Natural killer cell treated with Interleukin-12 subunit alpha and Interleukin-12 subunit beta and Interleukin-15 and Interleukin-18, amount 100 ng/mL, for 72 hours (primary cell): ENCODE data around the gene LGI2. TPM values are rescaled to one million over a fixed set of nuclear protein-coding genes. Genes with fewer than 3 reads are reported as not detected.
"Not testable (repeated sequence)": the region's sequence is repeated elsewhere in the genome, so short reads cannot be mapped to it uniquely, and the experiment has no call there.

Experiments
- ATAC-seq, 2 donors: fragments of 150-1000 bp; cut with Tn5 transposase in 1 of 2; sonication (Bioruptor Pico), chemical (Tn5 transposase) in 1 of 2; 2 replicates each; pipeline ENCODE4 v1.10.0; 2021
- DNase-seq: peaks from one replicate; pipeline ENCODE4 v3.0.0; 2022; ENCODE audit warnings: low spot score
- H3K27ac Mint-ChIP-seq, 2 donors: 1 replicate in 1 of 2; 2 replicates in 1 of 2; pipeline ENCODE4 v1.8.0; 2022; ENCODE audit warnings: mixed read lengths in 2 of 2, mild to moderate bottlenecking in 1 of 2, moderate library complexity in 1 of 2
- H3K27me3 Mint-ChIP-seq, 2 donors: 1 replicate in 1 of 2; 2 replicates in 1 of 2; pipeline ENCODE4 v1.8.0; 2022; ENCODE audit warnings: mixed read lengths in 2 of 2
- H3K36me3 Mint-ChIP-seq: one replicate; pipeline ENCODE4 v1.8.0; 2022; ENCODE audit warnings: mixed read lengths
- H3K4me1 Mint-ChIP-seq, 2 donors: 1 replicate in 1 of 2; 2 replicates in 1 of 2; pipeline ENCODE4 v1.8.0; 2022; ENCODE audit warnings: low read depth in 2 of 2, mixed read lengths in 2 of 2, mild to moderate bottlenecking in 1 of 2
- H3K4me3 Mint-ChIP-seq: one replicate; pipeline ENCODE4 v1.8.0; 2022; ENCODE audit warnings: mixed read lengths
- H3K9me3 Mint-ChIP-seq: 2 replicates; pipeline ENCODE4 v1.8.0; 2022; ENCODE audit warnings: mixed read lengths
- total RNA-seq, 2 donors: library from RNA; stranded (reverse); gene quantifications; one replicate each; pipeline ENCODE4 v1.2.3, GENCODE V29; 2022

The LGI2 gene
- total RNA-seq, 2 donors from 2014 or later, result not detected

DNA sequence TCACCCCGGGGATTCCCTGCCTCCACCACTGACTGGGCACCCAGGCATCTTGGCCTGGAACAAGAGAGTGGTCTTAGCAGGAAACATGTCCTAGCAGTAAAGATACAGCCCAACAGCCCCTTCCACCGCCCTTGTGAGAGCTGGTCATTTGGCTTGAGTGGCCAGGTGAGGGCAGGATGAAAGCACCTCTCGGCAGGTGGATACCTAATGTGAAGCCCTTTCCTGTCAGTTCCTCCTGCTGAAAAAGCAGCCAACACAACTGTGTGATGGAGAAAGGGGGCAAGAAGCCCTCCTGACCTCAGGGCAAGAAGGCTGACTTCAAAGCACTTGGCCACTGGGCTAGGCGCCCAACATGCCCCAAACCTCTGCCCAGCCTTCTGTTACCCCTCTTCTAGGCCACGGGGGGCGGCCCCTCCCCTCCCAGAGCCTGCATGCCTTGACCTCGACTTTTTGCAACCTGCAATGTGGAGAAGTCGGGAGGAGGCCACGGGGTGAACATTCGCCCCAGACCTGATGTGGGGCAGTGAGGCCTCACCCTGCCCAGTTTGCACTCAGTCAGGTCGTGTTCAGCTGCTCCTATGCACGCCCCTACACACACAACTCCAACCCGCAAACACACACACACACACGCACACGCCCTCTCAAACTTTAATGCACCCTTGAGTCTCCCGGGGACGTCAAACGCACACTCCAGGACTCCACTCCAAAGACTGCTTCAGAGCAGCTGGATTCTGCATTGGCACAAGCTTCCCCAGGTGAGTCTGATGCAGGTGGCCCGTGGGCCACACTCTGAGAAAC, 1.1 kb downstream of the LGI2 start:
- no peak for DNase-seq
- no peak overlapping the region for H3K4me3 Mint-ChIP-seq
- peaks cover 54 to 59% of the 10 kb centered on the region in 2 donors for H3K27me3 Mint-ChIP-seq
- H3K36me3 Mint-ChIP-seq, result no peaks in the 10 kb centered on the region
- no peaks in the 10 kb centered on the region for H3K9me3 Mint-ChIP-seq
- H3K4me1 Mint-ChIP-seq, result no peaks in the 10 kb centered on the region
- no peak for ATAC-seq
- no peak overlapping the region for H3K27ac Mint-ChIP-seq

DNA sequence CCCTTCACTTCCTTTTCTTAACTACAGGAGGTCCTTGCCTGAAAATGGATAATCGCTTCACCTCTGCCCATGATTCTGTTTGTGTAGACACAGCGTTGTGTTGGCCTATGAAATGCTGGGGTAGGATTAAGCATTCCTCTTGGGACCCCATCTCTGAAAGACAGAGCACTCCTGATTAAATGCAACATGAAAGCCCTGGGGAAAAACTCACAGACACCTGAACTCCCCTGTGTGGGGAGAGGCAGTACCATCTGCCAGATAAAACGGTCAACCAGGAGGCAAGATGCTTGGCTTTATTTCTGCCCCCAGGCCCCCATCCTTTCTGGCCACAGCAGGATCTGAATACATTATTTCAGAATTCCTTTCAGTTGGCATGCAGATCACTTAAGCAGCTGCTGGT, 1.9 kb downstream of the LGI2 start:
- Mint-ChIP-seq H3K4me1 (no peaks in the 10 kb centered on the region), H3K9me3 (no peaks in the 10 kb centered on the region), H3K27ac (no peak overlapping the region), H3K36me3 (no peaks in the 10 kb centered on the region), H3K27me3 (peaks cover 46 to 54% of the 10 kb centered on the region in 2 donors), H3K4me3 (no peak overlapping the region)
- DNase-seq (no peak), ATAC-seq (no peak)

DNA sequence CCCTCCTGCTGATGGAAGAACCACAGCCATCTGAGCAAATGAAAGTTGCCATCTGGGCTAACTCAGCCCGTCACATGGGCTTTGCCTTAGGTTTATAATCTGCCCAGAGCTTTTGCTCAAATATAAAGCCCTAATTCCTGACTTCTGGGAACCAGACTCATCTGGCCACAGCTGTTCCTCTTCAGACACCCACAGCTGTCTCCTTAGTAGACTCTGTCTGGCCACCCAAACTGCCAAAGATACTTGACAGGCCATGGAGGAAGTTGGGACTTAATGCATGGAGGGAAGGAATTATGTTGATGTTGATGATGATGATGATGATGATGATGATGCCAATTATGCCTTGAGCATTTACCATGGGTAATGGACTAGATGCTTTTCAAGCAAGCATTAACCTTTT, 8.0 kb downstream of the LGI2 start:
- H3K27me3 Mint-ChIP-seq, result peaks cover 30 to 33% of the 10 kb centered on the region in 2 donors
- no peak for ATAC-seq
- H3K27ac Mint-ChIP-seq, result no peak overlapping the region
- no peak for DNase-seq
- H3K4me1 Mint-ChIP-seq, result no peaks in the 10 kb centered on the region
- H3K9me3 Mint-ChIP-seq, result no peaks in the 10 kb centered on the region
- no peak overlapping the region for H3K4me3 Mint-ChIP-seq
- H3K36me3 Mint-ChIP-seq, result no peaks in the 10 kb centered on the region

DNA sequence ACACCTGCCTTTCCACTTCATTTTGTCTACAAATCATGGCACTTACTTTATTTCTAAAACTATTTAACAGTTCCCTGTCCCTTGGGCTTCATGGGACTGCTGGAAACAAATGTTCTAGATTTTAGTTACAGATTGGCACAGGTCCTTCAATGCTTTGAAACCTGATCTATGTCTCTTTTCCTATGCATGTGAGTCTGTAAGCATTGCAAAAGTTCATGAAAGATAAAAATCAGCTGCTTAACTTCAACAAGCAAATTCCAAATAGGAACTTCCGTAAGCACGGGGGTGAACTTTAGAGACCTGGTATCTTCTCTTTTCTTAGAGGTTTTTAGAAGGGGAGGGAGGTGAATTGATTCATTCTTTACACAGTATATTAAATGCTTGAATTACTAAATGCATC, 9.5 kb downstream of the LGI2 start:
- H3K4me3 Mint-ChIP-seq, result no peak overlapping the region
- peaks cover 17 to 18% of the 10 kb centered on the region in 2 donors for H3K27me3 Mint-ChIP-seq
- H3K4me1 Mint-ChIP-seq, result no peaks in the 10 kb centered on the region

DNA sequence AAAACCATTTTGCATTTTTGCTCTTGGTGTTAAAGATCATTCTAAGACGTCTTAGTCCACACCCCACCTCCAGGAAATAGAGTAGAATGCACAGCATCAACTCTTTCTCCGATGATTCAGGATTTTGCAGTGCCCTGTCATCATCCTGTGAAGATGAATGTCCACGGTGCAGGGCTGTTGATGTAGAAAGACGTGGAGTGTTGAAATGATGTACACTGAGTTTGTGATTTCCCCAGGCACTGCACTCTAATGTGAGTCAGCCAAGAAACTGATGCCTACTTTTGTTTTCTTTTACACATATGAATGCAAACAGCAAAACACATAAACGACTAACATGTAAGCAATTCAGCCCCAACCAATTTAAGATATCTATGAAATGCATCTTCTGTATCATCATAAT, 10.5 kb downstream of the LGI2 start:
- Mint-ChIP-seq H3K27ac (no peak overlapping the region), H3K27me3 (peaks cover 12 to 13% of the 10 kb centered on the region in 2 donors), H3K4me1 (no peaks in the 10 kb centered on the region), H3K36me3 (no peaks in the 10 kb centered on the region), H3K4me3 (no peak overlapping the region), H3K9me3 (no peaks in the 10 kb centered on the region)
- no peak for ATAC-seq
- DNase-seq, result no peak

More for the DNA sequence above, 9.5 kb downstream of the LGI2 start:
- H3K27ac Mint-ChIP-seq, result no peak overlapping the region
- H3K9me3 Mint-ChIP-seq, result no peaks in the 10 kb centered on the region
- ATAC-seq (no peak), DNase-seq (no peak)
- no peaks in the 10 kb centered on the region for H3K36me3 Mint-ChIP-seq

DNA sequence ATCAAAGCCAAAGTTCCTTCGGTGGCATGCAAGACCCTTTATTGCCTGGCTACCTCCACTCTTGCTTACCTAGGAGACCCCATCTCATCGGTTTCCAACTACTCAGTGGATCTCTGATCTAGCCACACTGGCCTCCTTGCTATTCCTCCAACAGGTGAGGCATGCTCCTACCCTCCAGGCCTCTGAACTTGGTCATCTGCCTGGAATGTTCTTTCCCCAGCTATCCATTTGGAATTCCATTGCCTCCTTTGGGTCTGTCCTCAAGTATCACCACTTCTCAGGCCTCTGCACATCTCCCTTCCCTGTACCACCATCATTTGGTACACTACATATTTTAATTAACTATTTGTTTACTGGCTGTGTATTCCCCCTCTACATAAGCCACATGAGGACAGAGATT, 11.2 kb downstream of the LGI2 start:
- Mint-ChIP-seq H3K27ac (no peak overlapping the region), H3K4me3 (no peak overlapping the region), H3K9me3 (no peaks in the 10 kb centered on the region), H3K27me3 (peaks cover 12% of the 10 kb centered on the region in 2 donors), H3K4me1 (no peaks in the 10 kb centered on the region), H3K36me3 (no peaks in the 10 kb centered on the region)
- ATAC-seq (no peak), DNase-seq (no peak)

DNA sequence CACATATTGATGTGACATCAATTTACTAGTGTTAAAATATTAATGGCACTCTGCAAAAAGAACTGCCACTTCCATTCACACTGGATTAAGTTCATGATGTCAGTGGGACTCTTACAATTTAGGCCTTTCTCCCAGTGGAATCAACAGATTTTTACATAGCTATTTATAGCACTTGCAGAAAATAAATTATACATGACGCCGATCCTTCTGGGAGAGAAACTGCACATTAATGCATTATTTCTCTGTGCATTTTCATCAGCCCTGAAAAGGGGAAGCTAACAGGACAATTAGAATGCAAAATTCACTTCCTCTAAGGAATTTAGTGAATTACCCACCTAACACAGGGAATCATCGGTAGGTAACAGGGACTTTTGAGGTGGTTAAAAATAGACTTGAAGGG, 15.7 kb downstream of the LGI2 start:
- Mint-ChIP-seq H3K27ac (no peak overlapping the region), H3K9me3 (no peaks in the 10 kb centered on the region)

DNA sequence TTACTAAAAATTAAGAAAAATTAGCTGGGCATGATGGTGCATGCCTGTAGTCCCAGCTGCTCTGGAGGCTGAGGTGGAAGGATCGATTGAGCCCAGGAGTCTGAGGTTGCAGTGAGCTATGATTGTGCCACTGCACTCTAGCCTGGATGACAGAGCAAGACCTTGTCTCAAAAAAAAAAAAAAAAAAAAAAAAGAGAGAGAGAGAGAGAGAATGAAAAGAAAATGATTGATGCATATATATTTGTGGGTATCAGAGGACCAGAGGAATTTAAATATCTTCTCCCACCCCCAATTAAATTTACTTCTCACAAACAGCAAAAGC, 16.1 kb downstream of the LGI2 start:
- ATAC-seq, H3K9me3 Mint-ChIP-seq, H3K4me1 Mint-ChIP-seq, H3K4me3 Mint-ChIP-seq, DNase-seq, H3K36me3 Mint-ChIP-seq, H3K27ac Mint-ChIP-seq: not testable (repeated sequence)
- H3K27me3 Mint-ChIP-seq, result peaks cover 11% of the 10 kb centered on the region in 2 donors

More for the DNA sequence above, 15.7 kb downstream of the LGI2 start:
- no peaks in the 10 kb centered on the region for H3K4me1 Mint-ChIP-seq
- DNase-seq, result no peak
- no peaks in the 10 kb centered on the region for H3K36me3 Mint-ChIP-seq
- peaks cover 14% of the 10 kb centered on the region in 2 donors for H3K27me3 Mint-ChIP-seq
- H3K4me3 Mint-ChIP-seq, result no peak overlapping the region
- no peak for ATAC-seq

DNA sequence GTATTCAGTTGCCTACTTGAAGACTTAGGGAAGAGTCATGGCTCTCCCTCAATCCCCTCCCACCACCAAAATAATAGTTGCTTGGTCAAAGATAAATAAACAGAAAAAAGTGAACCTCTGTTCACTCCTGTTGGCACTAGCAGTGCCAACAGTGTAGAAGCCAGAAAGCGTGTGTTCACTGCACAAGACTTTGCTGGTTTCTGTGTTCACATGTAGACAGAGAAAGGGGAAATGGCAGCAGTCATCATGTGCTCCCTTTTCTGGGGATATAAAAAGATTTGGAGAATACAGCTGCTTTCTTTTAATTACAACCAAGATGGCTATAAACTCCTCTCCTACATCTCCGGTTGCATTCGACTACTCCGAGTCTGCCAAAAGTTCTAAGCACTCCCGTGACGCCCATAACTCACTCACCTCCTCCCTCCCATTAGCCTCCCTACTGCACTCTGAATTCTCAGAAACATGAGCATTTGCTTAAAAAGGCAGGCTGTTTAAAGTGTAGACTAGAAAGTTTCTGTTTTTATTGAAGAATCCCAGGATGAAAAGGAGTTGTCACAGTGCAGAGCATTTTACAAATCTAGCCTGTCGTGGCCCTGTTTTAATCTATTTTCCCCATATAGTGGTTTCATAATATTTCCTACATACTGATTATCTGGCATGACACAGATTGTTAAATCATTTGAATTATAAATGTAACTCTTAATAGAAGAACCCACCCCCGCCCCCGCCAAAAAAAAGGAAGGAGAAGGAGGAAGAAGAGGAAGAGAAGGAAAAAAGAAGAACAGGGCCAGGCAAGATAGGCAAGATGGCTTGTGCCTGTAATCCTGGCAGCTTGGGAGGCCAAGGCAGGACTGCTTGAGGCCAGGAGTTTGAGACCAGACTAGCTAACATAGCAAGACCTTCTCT, 16.7 kb downstream of the LGI2 start:
- no peak for DNase-seq
- Mint-ChIP-seq H3K36me3 (no peaks in the 10 kb centered on the region), H3K4me3 (no peak overlapping the region), H3K9me3 (no peaks in the 10 kb centered on the region), H3K27ac (no peak overlapping the region), H3K4me1 (no peaks in the 10 kb centered on the region), H3K27me3 (peaks cover 12% of the 10 kb centered on the region in 2 donors)
- no peak for ATAC-seq

DNA sequence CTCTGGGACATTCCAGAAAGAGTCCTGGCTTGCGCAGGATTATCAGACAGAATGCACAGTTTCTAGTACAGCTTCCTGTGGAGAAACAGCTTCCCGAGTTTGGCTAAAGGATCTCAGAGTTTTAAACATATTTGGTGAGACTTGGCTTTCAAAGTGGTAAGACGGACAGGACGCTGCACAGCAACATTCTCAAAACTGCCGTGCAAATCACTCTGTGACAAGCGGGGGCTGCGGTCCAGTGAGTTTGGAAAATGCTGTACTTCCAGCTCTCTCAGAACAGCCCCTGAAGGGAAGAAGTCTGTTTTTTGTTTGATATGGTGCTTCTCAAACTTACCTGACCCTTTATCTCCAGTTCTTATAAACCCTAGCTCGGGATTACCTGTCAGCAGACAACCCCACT, 18.1 kb downstream of the LGI2 start:
- Mint-ChIP-seq H3K27ac (no peak overlapping the region), H3K36me3 (no peaks in the 10 kb centered on the region), H3K4me1 (no peaks in the 10 kb centered on the region), H3K4me3 (no peak overlapping the region), H3K27me3 (peaks cover 12 to 14% of the 10 kb centered on the region in 2 donors), H3K9me3 (no peaks in the 10 kb centered on the region)
- no peak for ATAC-seq
- no peak for DNase-seq

DNA sequence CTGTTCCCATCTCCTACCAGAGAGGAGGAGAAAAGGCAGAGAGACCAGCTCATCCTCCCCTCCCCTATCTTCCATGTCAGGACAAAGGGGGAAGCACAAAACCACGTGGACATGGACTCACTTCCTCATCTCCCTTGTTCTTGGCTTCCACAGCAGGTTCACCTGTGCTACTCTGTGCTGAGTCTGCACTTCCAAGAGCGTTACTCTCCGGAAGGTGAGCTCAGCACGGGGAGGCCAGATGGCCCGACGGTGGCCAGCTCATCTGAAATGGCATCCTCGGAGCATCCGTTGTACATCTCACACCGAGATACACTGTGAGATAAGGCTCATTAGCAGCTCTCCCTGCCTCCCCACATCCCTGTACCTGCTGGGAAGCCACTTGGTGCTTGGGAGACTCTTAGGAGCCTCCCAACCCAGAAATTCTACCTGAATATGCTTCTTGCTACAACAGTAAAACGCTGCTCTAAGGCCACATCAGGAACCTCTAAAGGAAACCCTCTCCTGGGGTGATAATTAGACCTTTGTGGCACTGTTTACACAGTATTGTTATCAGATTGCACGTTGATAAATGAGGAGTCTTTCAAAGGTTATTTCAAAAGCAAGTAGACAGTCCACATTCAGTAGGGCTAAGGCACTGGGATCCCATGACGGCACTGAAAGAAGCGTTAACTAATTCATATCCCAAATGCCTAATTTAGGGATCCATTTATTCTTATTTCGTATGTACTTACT, 19.4 kb downstream of the LGI2 start:
- DNase-seq (no peak), ATAC-seq (peak in 1 of 2 donors; percentile 9)
- Mint-ChIP-seq H3K9me3 (no peaks in the 10 kb centered on the region), H3K36me3 (no peaks in the 10 kb centered on the region), H3K27me3 (peaks cover 12 to 14% of the 10 kb centered on the region in 2 donors), H3K4me3 (no peak overlapping the region), H3K4me1 (no peaks in the 10 kb centered on the region), H3K27ac (no peak overlapping the region)

DNA sequence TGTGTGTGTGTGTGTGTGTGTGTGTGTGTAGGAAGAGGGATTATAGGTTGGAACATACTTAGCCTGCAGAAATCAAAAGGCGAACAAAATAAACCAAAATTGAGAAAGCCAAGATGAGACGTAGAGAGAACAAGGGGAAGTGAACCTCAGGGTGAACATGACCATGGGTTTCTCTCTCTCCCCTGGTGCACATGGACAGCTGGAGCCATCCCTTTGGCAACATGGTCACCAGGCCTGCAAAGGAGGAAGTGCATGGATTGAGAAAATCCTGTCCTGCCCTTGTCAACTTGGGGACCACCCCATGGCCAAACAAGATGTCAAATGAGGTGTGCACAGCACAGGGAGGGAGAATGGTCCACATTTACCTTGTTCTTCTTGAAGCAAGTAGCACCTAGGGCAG, 23.1 kb downstream of the LGI2 start:
- Mint-ChIP-seq H3K4me1 (no peaks in the 10 kb centered on the region), H3K9me3 (no peaks in the 10 kb centered on the region), H3K36me3 (no peaks in the 10 kb centered on the region), H3K27me3 (peaks cover 7 to 8% of the 10 kb centered on the region in 2 donors), H3K4me3 (no peak overlapping the region), H3K27ac (no peak overlapping the region)
- DNase-seq (no peak), ATAC-seq (no peak)

DNA sequence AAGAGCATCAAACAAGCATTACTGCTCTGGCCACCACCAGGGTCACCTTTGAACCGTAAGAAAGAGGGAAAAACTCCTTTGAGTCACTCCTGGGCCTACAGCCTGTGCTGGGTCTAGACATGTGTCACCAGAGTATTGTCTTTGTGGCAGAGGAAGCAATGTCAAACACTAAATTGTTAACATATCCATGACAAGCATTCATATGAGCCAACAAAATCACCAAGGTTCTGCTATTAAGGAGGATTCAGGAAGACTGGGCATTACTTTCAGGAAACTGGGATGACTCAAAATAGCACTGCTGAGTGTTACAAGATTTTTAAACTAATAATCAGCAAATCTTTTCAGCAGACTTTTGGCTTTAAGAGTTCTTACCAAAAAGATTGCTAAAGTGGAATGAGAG, 28.1 kb downstream of the LGI2 start:
- no peak overlapping the region for H3K4me3 Mint-ChIP-seq
- no peaks in the 10 kb centered on the region for H3K9me3 Mint-ChIP-seq
- H3K27me3 Mint-ChIP-seq, result peaks cover 0 to 17% of the 10 kb centered on the region in 2 donors
- no peaks in the 10 kb centered on the region for H3K36me3 Mint-ChIP-seq
- ATAC-seq, result no peak
- DNase-seq, result no peak
- H3K27ac Mint-ChIP-seq, result no peak overlapping the region
- peaks cover 9 to 10% of the 10 kb centered on the region in 2 donors for H3K4me1 Mint-ChIP-seq

DNA sequence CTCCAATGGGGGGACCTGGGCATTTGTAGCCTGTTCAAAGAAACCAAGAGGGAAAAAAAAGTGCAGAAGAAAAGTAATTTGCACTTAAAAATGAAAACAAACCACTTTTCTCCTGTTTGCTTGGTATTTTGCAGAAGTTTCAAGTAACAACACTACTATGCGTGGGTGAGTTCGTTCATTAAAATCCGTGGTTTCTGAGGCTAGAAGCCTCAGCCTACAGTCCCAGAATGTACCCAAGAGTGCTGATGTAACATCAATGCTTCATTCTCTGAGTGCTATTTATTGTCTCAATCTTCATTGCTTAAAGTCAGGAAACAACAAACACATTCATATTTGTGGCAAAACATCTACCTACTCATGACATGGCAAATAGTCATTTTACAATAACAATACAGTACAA, 29.2 kb downstream of the LGI2 start:
- no peaks in the 10 kb centered on the region for H3K9me3 Mint-ChIP-seq

More for the DNA sequence above, 29.2 kb downstream of the LGI2 start:
- H3K4me1 Mint-ChIP-seq, result peaks cover 9 to 10% of the 10 kb centered on the region in 2 donors
- DNase-seq, result no peak
- ATAC-seq, result no peak
- H3K36me3 Mint-ChIP-seq, result no peaks in the 10 kb centered on the region
- no peak overlapping the region for H3K4me3 Mint-ChIP-seq
- H3K27ac Mint-ChIP-seq, result no peak overlapping the region
- H3K27me3 Mint-ChIP-seq, result peaks cover 0 to 17% of the 10 kb centered on the region in 2 donors
